ENCODE data around the gene BID. TPM values are rescaled to one million over a fixed set of nuclear protein-coding genes. Genes with fewer than 3 reads are reported as not detected.

The BID gene
- total and polyA plus RNA-seq, 4 donors = 13.1 to 179 (median 37.5) TPM

DNA sequence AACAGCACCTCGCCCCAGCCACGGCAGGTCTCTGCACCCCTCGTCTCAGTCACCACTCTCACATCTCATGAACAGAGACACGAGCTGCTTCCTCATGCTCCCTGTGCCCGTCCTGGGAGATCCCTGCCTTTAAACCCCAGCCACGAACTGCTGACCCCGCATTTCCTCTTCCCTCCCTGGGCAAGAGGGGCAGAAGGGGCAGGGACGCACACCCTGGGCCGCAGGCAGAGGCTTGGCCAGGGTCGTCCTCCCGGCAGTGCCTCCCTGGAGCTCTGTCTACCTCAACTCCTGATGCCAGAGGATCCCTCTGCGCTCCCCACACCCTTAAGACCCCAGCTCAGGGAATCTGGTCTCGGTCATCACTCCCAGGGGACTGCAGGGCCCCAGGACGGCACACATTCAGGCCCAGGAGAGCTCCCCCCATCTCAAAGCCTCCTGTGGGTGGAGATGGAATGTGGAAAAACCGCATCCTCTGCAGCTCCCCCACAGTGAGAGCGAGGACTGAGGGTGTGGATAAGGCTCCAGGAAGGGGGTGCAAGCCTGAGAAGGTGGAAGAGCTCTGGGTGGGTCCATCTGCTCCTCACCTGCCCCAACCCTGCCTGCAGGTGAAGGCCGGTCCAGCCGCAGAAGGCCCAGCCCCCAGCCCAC lies 1.2 kb downstream of the BID start:
- no peak overlapping the region for H3K27ac ChIP-seq (ENCODE audit: low read depth in 1 of 2, low read length in 1 of 2)
- WGBS, 2 donors = 32 to 45% methylated on average over 17 to 18 of the region's 18 CpGs

DNA sequence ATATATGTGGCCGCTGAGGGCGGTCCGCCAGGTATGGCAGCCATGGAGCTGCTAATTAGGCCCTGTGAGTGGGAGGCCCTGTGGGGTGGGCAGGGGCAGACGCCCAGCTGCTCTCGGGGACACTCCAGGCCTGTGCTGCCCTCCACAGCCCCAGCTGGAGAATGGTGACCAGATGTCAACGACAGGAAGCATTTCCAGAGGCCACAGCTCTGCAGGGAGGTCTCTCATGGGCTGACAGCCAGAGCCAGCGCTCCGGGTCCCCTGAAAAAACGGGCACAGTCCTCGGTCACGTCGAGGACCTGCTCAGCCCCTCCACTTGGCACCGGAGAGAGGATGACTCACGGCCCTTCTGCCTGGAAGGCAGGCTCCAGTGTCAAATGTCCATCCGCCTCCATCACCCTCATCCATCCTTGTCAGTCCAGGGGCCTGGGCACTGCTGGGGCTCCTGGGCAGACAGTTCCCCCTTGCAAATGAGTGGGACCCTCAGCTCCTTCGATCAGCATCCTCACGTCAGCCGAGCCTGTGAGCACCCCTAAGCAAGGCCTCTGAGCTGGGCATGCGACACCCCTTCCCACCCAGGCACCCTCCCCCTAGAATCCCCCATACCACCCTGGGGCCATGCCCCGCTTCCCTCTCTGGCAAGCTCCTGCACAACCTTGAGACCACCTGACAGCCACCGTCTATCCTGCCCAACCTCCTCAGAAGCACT lies 1.9 kb downstream of the BID start:
- Histone ChIP-seq H3K27ac (ENCODE audit: low read depth in 1 of 2, low read length in 1 of 2) (no peak overlapping the region), H3K4me1 (ENCODE audit: control insufficient read depth in 5 of 5, insufficient read depth in 5 of 5, low read length in 5 of 5) (peaks cover 0 to 16% (median 0%) of the 10 kb centered on the region in 5 donors), H3K27me3 (ENCODE audit: control insufficient read depth in 3 of 3, insufficient read depth in 3 of 3, low read length in 2 of 3) (no peaks in the 10 kb centered on the region), H3K9me3 (ENCODE audit: control insufficient read depth in 4 of 4, insufficient read depth in 3 of 4, low read length in 3 of 4) (no peaks in the 10 kb centered on the region), H3K9ac (ENCODE audit: insufficient read depth in 1 of 2, low read length in 2 of 2) (peak overlapping the region in 1 of 2 donors; percentile 34), H3K4me3 (no peak overlapping the region), H3K36me3 (ENCODE audit: control insufficient read depth in 4 of 4, insufficient read depth in 4 of 4, low read length in 4 of 4) (no peaks in the 10 kb centered on the region)
- 74 to 81% methylated on average over 21 of the region's 21 CpGs for WGBS, 2 donors
- no peak for ATAC-seq (ENCODE audit: insufficient read depth, low FRiP score)
- TF ChIP-seq, protein P1, sequence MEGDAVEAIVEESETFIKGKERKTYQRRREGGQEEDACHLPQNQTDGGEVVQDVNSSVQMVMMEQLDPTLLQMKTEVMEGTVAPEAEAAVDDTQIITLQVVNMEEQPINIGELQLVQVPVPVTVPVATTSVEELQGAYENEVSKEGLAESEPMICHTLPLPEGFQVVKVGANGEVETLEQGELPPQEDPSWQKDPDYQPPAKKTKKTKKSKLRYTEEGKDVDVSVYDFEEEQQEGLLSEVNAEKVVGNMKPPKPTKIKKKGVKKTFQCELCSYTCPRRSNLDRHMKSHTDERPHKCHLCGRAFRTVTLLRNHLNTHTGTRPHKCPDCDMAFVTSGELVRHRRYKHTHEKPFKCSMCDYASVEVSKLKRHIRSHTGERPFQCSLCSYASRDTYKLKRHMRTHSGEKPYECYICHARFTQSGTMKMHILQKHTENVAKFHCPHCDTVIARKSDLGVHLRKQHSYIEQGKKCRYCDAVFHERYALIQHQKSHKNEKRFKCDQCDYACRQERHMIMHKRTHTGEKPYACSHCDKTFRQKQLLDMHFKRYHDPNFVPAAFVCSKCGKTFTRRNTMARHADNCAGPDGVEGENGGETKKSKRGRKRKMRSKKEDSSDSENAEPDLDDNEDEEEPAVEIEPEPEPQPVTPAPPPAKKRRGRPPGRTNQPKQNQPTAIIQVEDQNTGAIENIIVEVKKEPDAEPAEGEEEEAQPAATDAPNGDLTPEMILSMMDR (IDR thresholded peaks at IDR 0.05; ENCODE audit: control extremely low read depth, extremely low read depth) = no peak
- no peak for DNase-seq

More for the DNA sequence above, 1.2 kb downstream of the BID start:
- Histone ChIP-seq H3K9me3 (ENCODE audit: control insufficient read depth in 4 of 4, insufficient read depth in 3 of 4, low read length in 3 of 4) (no peaks in the 10 kb centered on the region), H3K4me1 (ENCODE audit: control insufficient read depth in 5 of 5, insufficient read depth in 5 of 5, low read length in 5 of 5) (peaks cover 0 to 16% (median 0%) of the 10 kb centered on the region in 5 donors), H3K9ac (ENCODE audit: insufficient read depth in 1 of 2, low read length in 2 of 2) (peak overlapping the region in 1 of 2 donors; percentile 34), H3K27me3 (ENCODE audit: control insufficient read depth in 3 of 3, insufficient read depth in 3 of 3, low read length in 2 of 3) (no peaks in the 10 kb centered on the region), H3K36me3 (ENCODE audit: control insufficient read depth in 4 of 4, insufficient read depth in 4 of 4, low read length in 4 of 4) (no peaks in the 10 kb centered on the region), H3K4me3 (peak overlapping the region; percentile 76)
- DNase-seq (peak; percentile 47 to 69 (median 57)), ATAC-seq (ENCODE audit: insufficient read depth, low FRiP score) (no peak)
- TF ChIP-seq, protein P1 (IDR thresholded peaks at IDR 0.05; ENCODE audit: control extremely low read depth, extremely low read depth) = no peak

DNA sequence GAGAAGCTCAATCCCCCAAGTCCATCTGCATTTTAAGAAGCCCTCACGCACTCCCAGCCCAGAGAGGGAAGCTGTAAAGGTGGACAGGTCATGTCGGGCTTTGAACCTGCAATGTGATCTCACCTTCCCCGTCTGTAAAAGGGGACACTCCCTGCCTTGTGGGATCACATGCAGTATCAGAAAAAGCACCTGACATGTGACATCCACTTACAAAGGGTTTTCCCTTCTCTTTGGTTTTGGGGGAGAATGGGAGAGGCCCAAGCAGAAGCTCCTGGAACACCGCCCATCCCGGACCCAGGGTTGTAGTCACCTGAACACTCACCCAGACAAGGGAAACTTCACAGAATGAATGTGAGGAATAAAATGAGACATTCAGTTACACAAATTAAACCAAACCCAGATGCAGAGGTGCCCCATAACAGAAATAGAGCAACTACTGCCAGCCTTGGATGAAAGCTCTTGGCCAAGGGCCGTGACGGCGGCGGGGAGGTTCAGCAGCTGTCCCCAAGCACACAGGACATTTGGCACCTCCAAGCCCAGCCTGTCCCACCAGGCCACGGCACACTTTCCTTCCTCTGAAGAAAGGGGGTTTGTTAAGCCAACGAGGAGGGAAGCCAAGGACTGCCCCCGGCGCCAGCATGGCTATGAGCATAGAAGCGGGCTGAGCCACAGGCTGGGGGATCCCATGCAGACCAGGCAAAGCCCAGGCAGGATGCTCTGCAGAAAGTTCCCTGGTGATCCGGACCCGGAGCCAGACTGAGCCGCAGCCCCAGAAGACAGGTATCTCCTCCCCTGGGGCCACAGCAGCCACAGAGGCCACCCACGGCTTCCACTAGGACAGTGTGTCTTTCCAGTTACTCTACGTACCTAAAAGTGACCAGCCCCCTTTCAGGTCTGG lies 3.8 kb downstream of the BID start:
- H3K9ac ChIP-seq (ENCODE audit: insufficient read depth in 1 of 2, low read length in 2 of 2) = no peak overlapping the region
- H3K4me1 ChIP-seq (ENCODE audit: control insufficient read depth in 5 of 5, insufficient read depth in 5 of 5, low read length in 5 of 5) = peaks cover 0 to 16% (median 0%) of the 10 kb centered on the region in 5 donors
- H3K9me3 ChIP-seq (ENCODE audit: control insufficient read depth in 4 of 4, insufficient read depth in 3 of 4, low read length in 3 of 4) = no peaks in the 10 kb centered on the region
- WGBS, 2 donors = 84 to 91% methylated on average over 19 of the region's 19 CpGs
- no peak overlapping the region for H3K27ac ChIP-seq (ENCODE audit: low read depth in 1 of 2, low read length in 1 of 2)
- TF ChIP-seq, protein P1 (IDR thresholded peaks at IDR 0.05; ENCODE audit: control extremely low read depth, extremely low read depth) = no peak
- no peak overlapping the region for H3K4me3 ChIP-seq
- no peaks in the 10 kb centered on the region for H3K36me3 ChIP-seq (ENCODE audit: control insufficient read depth in 4 of 4, insufficient read depth in 4 of 4, low read length in 4 of 4)
- no peak for DNase-seq
- no peaks in the 10 kb centered on the region for H3K27me3 ChIP-seq (ENCODE audit: control insufficient read depth in 3 of 3, insufficient read depth in 3 of 3, low read length in 2 of 3)
- no peak for ATAC-seq (ENCODE audit: insufficient read depth, low FRiP score)

Measured in lung (tissue), 12 donors.